Natural killer cell (primary cell): ENCODE measurements around the gene GPR22. TPM values are rescaled to one million over a fixed set of nuclear protein-coding genes. Genes with fewer than 3 reads are reported as not detected.

ENCODE experiments used
- ATAC-seq, 3 donors: fragments of 150-1000 bp in 2 of 3; fragments of 200-7000 bp in 1 of 3; cut with Tn5 transposase; 1 replicate in 1 of 3; 2 replicates in 2 of 3; pipeline ENCODE4 v1.10.0; 2021; ENCODE audit warnings: mild to moderate bottlenecking in 2 of 3, moderate library complexity in 2 of 3
- DNase-seq, 2 donors: peaks; one replicate each; pipeline versions ENCODE4 v3.0.0 to v3.0.0-alpha.2; 2013 to 2021; ENCODE audit warnings: mixed read lengths in 1 of 2
- H3K27ac ChIP-seq: one replicate; pipeline ENCODE4 v1.5.1; 2013; ENCODE audit warnings: mild to moderate bottlenecking, low read length
- H3K27me3 ChIP-seq: one replicate; pipeline ENCODE4 v1.6.1; 2013; ENCODE audit warnings: low read length; ENCODE audit not compliant: control insufficient read depth, insufficient read depth
- H3K36me3 ChIP-seq: one replicate; pipeline ENCODE4 v1.6.1; 2013; ENCODE audit warnings: low read length; ENCODE audit not compliant: control insufficient read depth, insufficient read depth
- H3K4me1 ChIP-seq: one replicate; pipeline ENCODE4 v1.6.1; 2013; ENCODE audit warnings: low read length; ENCODE audit not compliant: control insufficient read depth, insufficient read depth
- H3K4me3 ChIP-seq: one replicate; pipeline ENCODE4 v1.5.1; 2013; ENCODE audit warnings: low read length
- H3K9me3 ChIP-seq: one replicate; pipeline ENCODE4 v1.6.1; 2013; ENCODE audit warnings: low read length; ENCODE audit not compliant: control insufficient read depth, insufficient read depth
- H3K27ac Mint-ChIP-seq, 2 donors: one replicate each; pipeline ENCODE4 v1.8.0; 2022; ENCODE audit warnings: mild to moderate bottlenecking in 2 of 2, mixed read lengths in 2 of 2, moderate library complexity in 1 of 2
- H3K27me3 Mint-ChIP-seq, 2 donors: one replicate each; pipeline ENCODE4 v1.8.0; 2022; ENCODE audit warnings: low read depth in 2 of 2, mixed read lengths in 2 of 2
- H3K36me3 Mint-ChIP-seq: one replicate; pipeline ENCODE4 v1.8.0; 2022; ENCODE audit warnings: mixed read lengths
- H3K4me1 Mint-ChIP-seq, 2 donors: one replicate each; pipeline ENCODE4 v1.8.0; 2022; ENCODE audit warnings: mixed read lengths in 2 of 2
- H3K4me3 Mint-ChIP-seq: one replicate; pipeline ENCODE4 v1.8.0; 2022; ENCODE audit warnings: mild to moderate bottlenecking, moderate library complexity, mixed read lengths
- H3K9me3 Mint-ChIP-seq, 2 donors: one replicate each; pipeline ENCODE4 v1.8.0; 2022; ENCODE audit warnings: mixed read lengths in 2 of 2
- CTCF ChIP-seq: fragments of 200-600 bp; IDR thresholded peaks from one replicate; pipeline ENCODE4 v1.8.0; 2022; ENCODE audit warnings: antibody characterized with exemption
- WGBS: methylation state at CpG from one replicate; pipeline ENCODE4 v1.1.7; 2013; ENCODE audit warnings: missing lambda C conversion rate; ENCODE audit not compliant: insufficient coverage; 5-methylcytosine and 5-hydroxymethylcytosine counted together
- intact Hi-C: fragments of 100-400 bp; cut with micrococcal nuclease; formaldehyde crosslinking; loops from one replicate; pipeline ENCODE4 v1.14.2; 2022
- total RNA-seq, 4 donors: library from RNA; stranded (reverse); fragments of 120-200 nt in 1 of 4; gene quantifications; one replicate each; pipeline versions ENCODE4 v1.2.3 to v1.2.4, GENCODE V29; 2013 to 2022

GPR22 gene
- total RNA-seq, 3 donors from 2014 or later (not counting 1 experiment from before 2014, with no cell fraction given), result not detected

GRCh38 chr7:107495516-107495915, 25.7 kb downstream of the GPR22 start:
- Mint-ChIP-seq H3K4me3 (no peak overlapping the region), H3K27me3 (no peaks in the 10 kb centered on the region), H3K9me3 (no peaks in the 10 kb centered on the region), H3K36me3 (no peaks in the 10 kb centered on the region), H3K27ac (no peak overlapping the region), H3K4me1 (peaks cover 40 to 47% of the 10 kb centered on the region in 2 donors)
- Histone ChIP-seq H3K4me1 (no peaks in the 10 kb centered on the region), H3K36me3 (no peaks in the 10 kb centered on the region), H3K27me3 (no peaks in the 10 kb centered on the region), H3K9me3 (no peaks in the 10 kb centered on the region), H3K27ac (no peak overlapping the region), H3K4me3 (no peak overlapping the region)
- no peak for ATAC-seq
- intact Hi-C loops, result no loop called here
- DNase-seq, result no peak
- TF ChIP-seq CTCF, result no peak

GRCh38 chr7:107499731-107500130, 29.9 kb downstream of the GPR22 start:
- DNase-seq (no peak), ATAC-seq (no peak)
- no peaks in the 10 kb centered on the region for H3K9me3 ChIP-seq
- H3K4me1 ChIP-seq, result no peaks in the 10 kb centered on the region
- WGBS, result 90% methylated on average over 4 of the region's 4 CpGs
- Mint-ChIP-seq H3K4me3 (no peak overlapping the region), H3K9me3 (no peaks in the 10 kb centered on the region), H3K27ac (no peak overlapping the region), H3K27me3 (no peaks in the 10 kb centered on the region), H3K36me3 (no peaks in the 10 kb centered on the region), H3K4me1 (peaks cover 31 to 39% of the 10 kb centered on the region in 2 donors)
- TF ChIP-seq CTCF, result no peak
- no peaks in the 10 kb centered on the region for H3K36me3 ChIP-seq
- no peak overlapping the region for H3K27ac ChIP-seq
- H3K27me3 ChIP-seq, result no peaks in the 10 kb centered on the region
- intact Hi-C loops, result loop anchor here (2.0 kb wide), 1 partner anchor 19 kb away; no protein-coding TSS in a partner anchor
- H3K4me3 ChIP-seq, result no peak overlapping the region

- DNase-seq (peak in 1 of 2 donors; percentile 49), ATAC-seq (peak in 2 of 3 donors; percentile 54 to 60)
- Mint-ChIP-seq H3K27ac (no peak overlapping the region), H3K4me3 (no peak overlapping the region), H3K4me1 (peaks cover 24 to 30% of the 10 kb centered on the region in 2 donors), H3K27me3 (no peaks in the 10 kb centered on the region), H3K36me3 (no peaks in the 10 kb centered on the region), H3K9me3 (no peaks in the 10 kb centered on the region)
- TF ChIP-seq CTCF, result peak; percentile 13
- intact Hi-C loops, result loop anchor here (2.0 kb wide), 1 partner anchor 17 kb away; no protein-coding TSS in a partner anchor
- no peaks in the 10 kb centered on the region for H3K27me3 ChIP-seq
- peaks cover 4% of the 10 kb centered on the region for H3K4me1 ChIP-seq
- H3K36me3 ChIP-seq, result peaks cover 4% of the 10 kb centered on the region
- no peak overlapping the region for H3K4me3 ChIP-seq
- no CpG with 5 or more reads among the region's 1 CpG for WGBS
- no peak overlapping the region for H3K27ac ChIP-seq
- H3K9me3 ChIP-seq, result no peaks in the 10 kb centered on the region
Measured at GRCh38 chr7:107501593-107501992, 31.7 kb downstream of the GPR22 start.

- ATAC-seq (no peak), DNase-seq (no peak)
- Mint-ChIP-seq H3K27ac (no peak overlapping the region), H3K4me3 (no peak overlapping the region), H3K27me3 (no peaks in the 10 kb centered on the region), H3K9me3 (no peaks in the 10 kb centered on the region), H3K36me3 (no peaks in the 10 kb centered on the region), H3K4me1 (peaks cover 24 to 31% of the 10 kb centered on the region in 2 donors)
- H3K36me3 ChIP-seq, result peaks cover 4% of the 10 kb centered on the region
- intact Hi-C loops, result no loop called here
- H3K4me3 ChIP-seq, result no peak overlapping the region
- no peak overlapping the region for H3K27ac ChIP-seq
- 96% methylated on average over 2 of the region's 3 CpGs for WGBS
- no peaks in the 10 kb centered on the region for H3K9me3 ChIP-seq
- TF ChIP-seq CTCF, result no peak
- no peaks in the 10 kb centered on the region for H3K27me3 ChIP-seq
- peaks cover 8% of the 10 kb centered on the region for H3K4me1 ChIP-seq
Measured at GRCh38 chr7:107502154-107502553, 32.3 kb downstream of the GPR22 start.
